ENCODE results near the gene CEMIP.

DNA sequence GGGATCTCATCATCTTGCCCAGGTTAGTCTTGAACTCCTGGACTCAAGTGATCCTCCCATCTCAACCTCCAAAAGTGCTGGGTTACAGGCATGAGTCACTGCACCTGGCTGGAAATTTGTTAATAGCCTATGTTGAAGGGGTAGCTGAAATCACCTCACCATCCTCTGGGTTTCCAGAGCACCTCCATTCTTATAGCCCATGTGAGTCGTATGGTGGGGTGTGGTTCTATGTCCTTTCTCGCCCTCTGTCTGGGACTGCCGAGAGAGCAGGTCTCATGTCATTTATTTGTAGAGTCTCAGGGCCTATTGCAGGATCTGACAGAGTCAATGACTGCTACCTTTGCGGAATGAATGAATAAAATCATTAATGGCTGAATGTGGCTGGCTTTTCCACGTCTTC, 20.9 kb downstream of the CEMIP start:
- TF ChIP-seq, protein P1, sequence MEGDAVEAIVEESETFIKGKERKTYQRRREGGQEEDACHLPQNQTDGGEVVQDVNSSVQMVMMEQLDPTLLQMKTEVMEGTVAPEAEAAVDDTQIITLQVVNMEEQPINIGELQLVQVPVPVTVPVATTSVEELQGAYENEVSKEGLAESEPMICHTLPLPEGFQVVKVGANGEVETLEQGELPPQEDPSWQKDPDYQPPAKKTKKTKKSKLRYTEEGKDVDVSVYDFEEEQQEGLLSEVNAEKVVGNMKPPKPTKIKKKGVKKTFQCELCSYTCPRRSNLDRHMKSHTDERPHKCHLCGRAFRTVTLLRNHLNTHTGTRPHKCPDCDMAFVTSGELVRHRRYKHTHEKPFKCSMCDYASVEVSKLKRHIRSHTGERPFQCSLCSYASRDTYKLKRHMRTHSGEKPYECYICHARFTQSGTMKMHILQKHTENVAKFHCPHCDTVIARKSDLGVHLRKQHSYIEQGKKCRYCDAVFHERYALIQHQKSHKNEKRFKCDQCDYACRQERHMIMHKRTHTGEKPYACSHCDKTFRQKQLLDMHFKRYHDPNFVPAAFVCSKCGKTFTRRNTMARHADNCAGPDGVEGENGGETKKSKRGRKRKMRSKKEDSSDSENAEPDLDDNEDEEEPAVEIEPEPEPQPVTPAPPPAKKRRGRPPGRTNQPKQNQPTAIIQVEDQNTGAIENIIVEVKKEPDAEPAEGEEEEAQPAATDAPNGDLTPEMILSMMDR (IDR thresholded peaks at IDR 0.05; ENCODE audit: insufficient read depth, low read length, poor library complexity, severe bottlenecking), result no peak
- no peak for TF ChIP-seq EZH2phosphoT487 (conservative IDR thresholded peaks at IDR 0.05; ENCODE audit: low read length)

All from SU-DHL-6 (cell line).